Vagina (tissue), 2 donors: ENCODE measurements around the gene PRDX4. TPM values are rescaled to one million over a fixed set of nuclear protein-coding genes. Genes with fewer than 3 reads are reported as not detected.
"Not testable (repeated sequence)": the region's sequence is repeated elsewhere in the genome, so short reads cannot be mapped to it uniquely, and the experiment has no call there.

Source experiments
- DNase-seq, 2 donors: peaks; one replicate each; pipeline ENCODE4 v3.0.0-alpha.2; 2017; ENCODE audit errors: extremely low spot score in 2 of 2
- H3K27ac ChIP-seq: fragments of 200-600 bp; sonication (generic); one replicate; pipeline ENCODE4 v1.5.1; 2019
- H3K27me3 ChIP-seq: fragments of 200-600 bp; sonication (generic); one replicate; pipeline ENCODE4 v1.5.1; 2019
- H3K36me3 ChIP-seq, 2 donors: fragments of 200-600 bp; sonication (generic); one replicate each; pipeline ENCODE4 v1.5.1; 2017 to 2019
- H3K4me1 ChIP-seq: fragments of 200-600 bp; sonication (generic); one replicate; pipeline ENCODE4 v1.5.1; 2019
- H3K4me3 ChIP-seq, 2 donors: fragments of 200-600 bp; sonication (generic); 1 replicate in 1 of 2; 2 replicates in 1 of 2; pipeline ENCODE4 v1.5.1; 2016 to 2019
- H3K9me3 ChIP-seq: fragments of 200-600 bp; sonication (generic); one replicate; pipeline ENCODE4 v1.5.1; 2019
- POLR2A ChIP-seq, 2 donors: fragments of 450-650 bp; IDR thresholded peaks; one replicate each; pipeline ENCODE4 v1.6.1; 2017; ENCODE audit warnings: antibody characterized with exemption in 2 of 2, mild to moderate bottlenecking in 2 of 2, moderate library complexity in 2 of 2
- POLR2AphosphoS5 ChIP-seq, 2 donors: sonication (generic); formaldehyde crosslinking; IDR thresholded peaks; one replicate each; pipeline ENCODE4 v1.9.0; 2017; ENCODE audit warnings: antibody characterized with exemption in 2 of 2, mild to moderate bottlenecking in 2 of 2, low read depth in 1 of 2; ENCODE audit not compliant: insufficient read depth in 1 of 2
- intact Hi-C: fragments of 100-400 bp; cut with DNase I; formaldehyde crosslinking; loops from one replicate; pipeline ENCODE4 v1.15.1; 2023
- total RNA-seq: library from RNA; depleted of rRNA; stranded (reverse); fragments of >200 nt; gene quantifications from one replicate; pipeline ENCODE4 v1.2.3, GENCODE V29; 2016
- TF ChIP-seq, protein P1 (sequence below), 3 experiments: fragments of 450-650 bp in 2 of 3; fragments of 200-600 bp in 1 of 3; sonication (generic) in 1 of 3; IDR thresholded peaks; one replicate each; pipeline ENCODE4 v1.5.1; 2017 to 2019; ENCODE audit warnings: antibody characterized with exemption in 3 of 3, mild to moderate bottlenecking in 2 of 3, moderate library complexity in 2 of 3

PRDX4 gene
- total RNA-seq, 1 donor from 2014 or later, result 98.2 TPM

DNA sequence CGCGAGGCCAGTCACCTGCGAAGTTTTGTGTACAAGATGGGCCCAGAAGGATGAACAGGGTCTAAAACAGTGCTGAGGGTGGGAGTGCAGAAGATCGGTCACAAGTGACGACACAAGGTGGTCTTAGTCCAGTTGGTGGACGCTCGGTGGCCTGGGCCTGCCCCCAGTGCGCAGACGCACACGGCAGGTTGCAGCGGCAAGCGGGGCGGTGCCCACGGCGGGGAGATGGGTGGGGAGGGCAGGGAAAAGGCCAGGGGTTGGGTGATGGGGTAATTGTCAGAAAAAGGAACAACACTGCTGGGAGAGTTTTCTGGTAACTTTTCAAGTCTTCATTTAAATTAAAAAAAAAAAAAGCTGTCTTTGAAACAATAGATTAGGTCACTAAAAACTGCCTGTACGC, 1.0 kb upstream of the PRDX4 start:
- H3K27me3 ChIP-seq, result no peaks in the 10 kb centered on the region
- no peak for DNase-seq
- no peaks in the 10 kb centered on the region for H3K9me3 ChIP-seq
- H3K27ac ChIP-seq, result no peak overlapping the region
- TF ChIP-seq, protein P1, sequence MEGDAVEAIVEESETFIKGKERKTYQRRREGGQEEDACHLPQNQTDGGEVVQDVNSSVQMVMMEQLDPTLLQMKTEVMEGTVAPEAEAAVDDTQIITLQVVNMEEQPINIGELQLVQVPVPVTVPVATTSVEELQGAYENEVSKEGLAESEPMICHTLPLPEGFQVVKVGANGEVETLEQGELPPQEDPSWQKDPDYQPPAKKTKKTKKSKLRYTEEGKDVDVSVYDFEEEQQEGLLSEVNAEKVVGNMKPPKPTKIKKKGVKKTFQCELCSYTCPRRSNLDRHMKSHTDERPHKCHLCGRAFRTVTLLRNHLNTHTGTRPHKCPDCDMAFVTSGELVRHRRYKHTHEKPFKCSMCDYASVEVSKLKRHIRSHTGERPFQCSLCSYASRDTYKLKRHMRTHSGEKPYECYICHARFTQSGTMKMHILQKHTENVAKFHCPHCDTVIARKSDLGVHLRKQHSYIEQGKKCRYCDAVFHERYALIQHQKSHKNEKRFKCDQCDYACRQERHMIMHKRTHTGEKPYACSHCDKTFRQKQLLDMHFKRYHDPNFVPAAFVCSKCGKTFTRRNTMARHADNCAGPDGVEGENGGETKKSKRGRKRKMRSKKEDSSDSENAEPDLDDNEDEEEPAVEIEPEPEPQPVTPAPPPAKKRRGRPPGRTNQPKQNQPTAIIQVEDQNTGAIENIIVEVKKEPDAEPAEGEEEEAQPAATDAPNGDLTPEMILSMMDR (IDR thresholded peaks at IDR 0.05), result no peak
- no peak for TF ChIP-seq POLR2AphosphoS5 (IDR thresholded peaks at IDR 0.05; ENCODE audit: insufficient read depth in 1 of 2, low read depth in 1 of 2)
- no peak for TF ChIP-seq POLR2A (IDR thresholded peaks at IDR 0.05)
- H3K4me1 ChIP-seq, result peaks cover 4% of the 10 kb centered on the region
- H3K4me3 ChIP-seq, result no peak overlapping the region
- intact Hi-C loops, result no loop called here
- H3K36me3 ChIP-seq, result no peaks in the 10 kb centered on the region

DNA sequence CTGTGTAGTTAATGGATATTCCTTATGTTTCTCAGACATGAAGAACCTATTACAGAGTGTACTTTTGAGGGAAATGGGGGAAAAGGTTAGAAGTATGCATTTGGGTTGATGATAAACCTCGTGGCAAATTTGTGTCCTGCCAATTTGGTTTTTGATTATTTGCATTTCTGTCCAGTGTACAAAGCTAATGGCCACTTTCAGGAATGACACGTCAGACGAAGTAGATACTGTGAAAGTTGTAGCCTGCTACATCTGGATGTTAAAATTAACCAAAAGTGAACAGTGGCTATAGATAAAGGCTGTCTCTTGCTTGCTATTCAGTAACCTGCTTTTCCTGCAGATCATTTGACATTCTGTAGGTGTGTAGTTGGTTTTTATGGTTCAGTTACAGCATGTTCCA, 1.0 kb downstream of the PRDX4 start:
- peaks cover 4% of the 10 kb centered on the region for H3K4me1 ChIP-seq
- intact Hi-C loops, result no loop called here
- peak overlapping the region; percentile 65 for H3K27ac ChIP-seq
- no peaks in the 10 kb centered on the region for H3K27me3 ChIP-seq
- H3K9me3 ChIP-seq, result no peaks in the 10 kb centered on the region
- no peaks in the 10 kb centered on the region for H3K36me3 ChIP-seq
- DNase-seq, result no peak
- TF ChIP-seq, protein P1 (IDR thresholded peaks at IDR 0.05), result no peak
- TF ChIP-seq POLR2A (IDR thresholded peaks at IDR 0.05), result no peak
- peak overlapping the region; percentile 61 to 67 for H3K4me3 ChIP-seq

DNA sequence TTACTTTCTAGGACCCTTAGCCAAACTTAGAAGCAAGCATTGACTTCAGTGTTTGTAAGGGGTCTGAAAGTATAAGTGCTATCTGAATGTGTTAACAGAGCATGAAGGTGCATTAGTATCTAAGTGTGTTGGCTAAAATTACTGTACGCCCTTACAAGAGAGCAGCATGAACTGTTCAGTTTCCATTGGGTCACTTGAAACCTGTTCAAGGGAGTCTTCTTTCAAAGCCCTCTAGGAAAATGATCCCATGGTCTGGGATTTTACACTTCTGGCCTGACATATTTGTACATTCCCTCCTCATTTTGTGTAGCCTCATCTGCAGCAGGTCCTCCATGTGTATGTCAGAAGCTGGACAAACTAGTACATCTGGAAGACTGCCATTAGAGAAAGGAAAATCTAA, 3.2 kb downstream of the PRDX4 start:
- no peaks in the 10 kb centered on the region for H3K27me3 ChIP-seq
- no peak for DNase-seq

DNA sequence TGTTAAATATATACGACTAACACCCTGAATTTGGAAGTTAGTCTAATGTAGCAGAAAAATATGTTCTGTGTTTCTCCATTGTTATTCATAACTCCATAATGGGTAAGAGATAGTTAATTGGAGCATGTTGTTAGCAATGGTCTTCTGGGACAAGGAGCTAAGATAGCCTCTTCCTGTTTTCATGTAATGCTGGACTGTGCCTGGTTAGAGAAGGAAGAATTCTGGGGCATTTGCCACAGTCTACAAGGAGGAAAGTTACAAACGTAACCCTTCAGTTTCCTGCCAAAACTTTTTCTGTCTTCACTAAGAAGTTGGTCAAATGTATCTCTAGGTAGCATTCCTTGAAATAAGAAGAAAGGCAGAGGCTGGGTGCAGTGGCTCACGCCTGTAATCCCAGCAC, 5.8 kb downstream of the PRDX4 start:
- Histone ChIP-seq H3K9me3 (no peaks in the 10 kb centered on the region), H3K27me3 (no peaks in the 10 kb centered on the region), H3K36me3 (peaks cover 0 to 6% of the 10 kb centered on the region in 2 donors), H3K4me1 (peaks cover 4% of the 10 kb centered on the region), H3K4me3 (no peak overlapping the region), H3K27ac (no peak overlapping the region)
- TF ChIP-seq POLR2A (IDR thresholded peaks at IDR 0.05), result no peak
- TF ChIP-seq, protein P1 (IDR thresholded peaks at IDR 0.05), result no peak
- TF ChIP-seq POLR2AphosphoS5 (IDR thresholded peaks at IDR 0.05; ENCODE audit: insufficient read depth in 1 of 2, low read depth in 1 of 2), result no peak
- intact Hi-C loops, result no loop called here
- no peak for DNase-seq

More for the DNA sequence above, 3.2 kb downstream of the PRDX4 start:
- no peaks in the 10 kb centered on the region for H3K36me3 ChIP-seq
- TF ChIP-seq POLR2AphosphoS5 (IDR thresholded peaks at IDR 0.05; ENCODE audit: insufficient read depth in 1 of 2, low read depth in 1 of 2) (no peak), POLR2A (IDR thresholded peaks at IDR 0.05) (no peak)
- TF ChIP-seq, protein P1 (IDR thresholded peaks at IDR 0.05), result no peak
- H3K4me1 ChIP-seq, result peaks cover 4% of the 10 kb centered on the region
- H3K9me3 ChIP-seq, result no peaks in the 10 kb centered on the region
- no peak overlapping the region for H3K4me3 ChIP-seq
- intact Hi-C loops, result no loop called here
- no peak overlapping the region for H3K27ac ChIP-seq

DNA sequence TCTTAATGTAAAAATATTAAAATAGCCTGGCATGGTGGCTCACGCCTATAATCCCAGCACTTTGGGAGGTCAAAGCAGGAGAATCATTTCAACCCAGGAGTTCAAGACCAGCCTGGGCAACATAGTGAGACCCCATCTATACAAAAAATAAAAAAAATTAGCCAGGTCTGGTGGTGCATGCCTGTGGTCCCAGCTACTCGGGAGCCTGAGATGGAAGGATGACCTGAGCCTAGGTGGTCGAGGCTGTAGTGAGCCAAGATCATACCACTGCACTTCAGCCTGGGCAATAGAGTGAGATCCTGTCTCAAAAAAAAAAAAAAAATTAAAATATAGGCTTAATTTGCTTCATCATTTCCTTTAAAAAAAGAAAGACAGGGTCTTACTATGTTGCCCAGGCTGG, 9.2 kb downstream of the PRDX4 start:
- H3K27ac ChIP-seq, H3K4me3 ChIP-seq, H3K27me3 ChIP-seq, DNase-seq, intact Hi-C loops, H3K9me3 ChIP-seq, H3K4me1 ChIP-seq, H3K36me3 ChIP-seq: not testable (repeated sequence)

DNA sequence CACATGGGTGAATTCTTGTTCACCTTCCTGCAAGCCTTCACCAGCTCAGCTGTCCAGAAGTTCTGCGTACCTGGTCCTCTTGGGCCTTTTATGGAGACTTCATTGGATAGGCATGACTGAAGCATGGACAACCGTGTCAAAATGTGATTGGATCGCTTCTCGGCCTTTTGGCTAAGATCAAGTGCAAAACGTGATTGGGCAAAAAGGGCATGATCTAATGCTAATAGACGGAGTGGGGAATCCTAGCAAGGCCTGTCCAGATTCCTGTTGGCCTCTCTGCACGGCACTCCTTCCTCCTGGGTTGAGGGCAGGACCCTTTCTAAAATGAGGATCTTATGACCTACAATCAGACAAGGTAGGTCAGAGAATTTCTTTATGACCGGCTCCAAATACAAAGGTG, 24.9 kb downstream of the PRDX4 start:
- Histone ChIP-seq H3K4me1 (no peaks in the 10 kb centered on the region), H3K27me3 (no peaks in the 10 kb centered on the region), H3K36me3 (no peaks in the 10 kb centered on the region), H3K4me3 (no peak overlapping the region), H3K9me3 (no peaks in the 10 kb centered on the region), H3K27ac (no peak overlapping the region)
- TF ChIP-seq POLR2AphosphoS5 (IDR thresholded peaks at IDR 0.05; ENCODE audit: insufficient read depth in 1 of 2, low read depth in 1 of 2), result no peak
- TF ChIP-seq, protein P1 (IDR thresholded peaks at IDR 0.05), result no peak
- TF ChIP-seq POLR2A (IDR thresholded peaks at IDR 0.05), result no peak
- intact Hi-C loops, result loop anchor here (5.0 kb wide), 1 partner anchor 210 kb away; no protein-coding TSS in a partner anchor
- no peak for DNase-seq
